ENCODE data around the gene TIMM50. TPM values are rescaled to one million over a fixed set of nuclear protein-coding genes. Genes with fewer than 3 reads are reported as not detected.

The TIMM50 gene
- total and polyA plus RNA-seq, 2 of the 8 experiments (the other 6 are each of a cell fraction or from before 2014, with no cell fraction given), result 155 to 187 TPM

DNA sequence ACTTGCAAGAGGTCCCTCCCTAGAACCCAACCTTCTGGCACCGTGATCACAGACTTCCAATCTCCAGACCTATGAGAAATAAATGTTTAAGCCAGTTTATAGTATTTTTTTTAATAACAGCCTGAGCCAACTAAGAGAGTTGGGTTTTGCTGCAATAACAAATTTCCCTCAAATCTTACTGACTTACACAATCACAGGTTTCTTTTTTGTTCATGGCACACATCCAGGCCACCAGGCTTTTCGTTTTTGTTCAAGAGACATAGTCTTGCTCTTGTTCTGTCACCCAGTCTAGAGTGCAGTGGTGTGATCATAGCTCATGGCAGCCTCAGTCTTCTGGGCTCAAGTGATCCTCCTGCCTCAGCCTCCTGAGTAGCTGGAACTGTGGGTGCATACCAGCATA lies 32.4 kb downstream of the TIMM50 start:
- CTCF ChIA-PET (ENCODE audit: partially characterized antibody), result interaction anchor here (1.8 to 10.7 kb wide), 3 partner anchors 9 to 39 kb away, joined by 13 to 101 read pairs (median 14); partner anchors contain the start of gene EID2B
- H3K27me3 ChIP-seq (replicated peaks in 1 of 4; ENCODE audit: control insufficient read depth in 3 of 4, extremely low read depth in 1 of 4, insufficient read depth in 3 of 4, low read length in 3 of 4), result peaks cover 4 to 16% (median 12%) of the 10 kb centered on the region in 4 experiments
- TF ChIP-seq CBX5 (IDR thresholded peaks at IDR 0.05; ENCODE audit: low read depth, low read length) (no peak), YY1 (IDR thresholded peaks at IDR 0.05; ENCODE audit: low read depth, low read length) (no peak), CREB1 (IDR thresholded peaks at IDR 0.05) (no peak), EGR1 (IDR thresholded peaks at IDR 0.05; ENCODE audit: borderline replicate concordance, low read depth, low read length) (no peak), KDM5A (IDR thresholded peaks at IDR 0.05; ENCODE audit: low read length) (no peak), RBBP5 (IDR thresholded peaks at IDR 0.05; ENCODE audit: borderline replicate concordance, low read depth, low read length) (no peak), FOSL1 (IDR thresholded peaks at IDR 0.05; ENCODE audit: insufficient read depth, low read depth, low read length) (no peak), KDM4A (IDR thresholded peaks at IDR 0.05; ENCODE audit: low read depth, low read length, severe bottlenecking) (no peak)

More for the DNA sequence above, 32.4 kb downstream of the TIMM50 start:
- Histone ChIP-seq H3K4me3 (ENCODE audit: extremely low read depth in 1 of 4, insufficient read depth in 2 of 4, low read depth in 3 of 4, low read length in 4 of 4) (no peak overlapping the region), H4K20me1 (replicated peaks in 1 of 2; ENCODE audit: control insufficient read depth in 1 of 2, insufficient read depth in 2 of 2, low read length in 2 of 2) (peaks cover 0 to 2% of the 10 kb centered on the region in 2 experiments), H3K79me1 (ENCODE audit: low read depth, low read length) (peaks cover 7% of the 10 kb centered on the region; the same call in 1 of the 2 replicates), H3K23me2 (ENCODE audit: low read depth, low read length) (peaks cover 10% of the 10 kb centered on the region; the same call in 1 of the 2 replicates), H4K8ac (ENCODE audit: extremely low read depth, insufficient read depth, low read length) (no peak overlapping the region), H3K36me3 (ENCODE audit: control insufficient read depth in 2 of 4, insufficient read depth in 4 of 4, low read length in 3 of 4) (no peaks in the 10 kb centered on the region), H2AFZ (ENCODE audit: low read length) (no peak overlapping the region), H3K9me3 (ENCODE audit: insufficient read depth in 2 of 2, low read depth in 1 of 2, low read length in 1 of 2) (no peaks in the 10 kb centered on the region), H3K14ac (ENCODE audit: insufficient read length) (no peak overlapping the region), H3K18ac (ENCODE audit: extremely low read depth, low read length) (no peak overlapping the region), H2BK120ac (replicated peaks; ENCODE audit: low read depth, low read length) (no peak overlapping the region), H3K4me2 (ENCODE audit: insufficient read depth in 1 of 2, low read depth in 2 of 2, low read length in 2 of 2) (no peak overlapping the region), H2AK5ac (ENCODE audit: low read depth, low read length) (no peak overlapping the region), H4K5ac (ENCODE audit: insufficient read length, low read depth, low read length) (no peak overlapping the region), H3K27ac (ENCODE audit: low read depth, low read length) (no peak overlapping the region), H3K23ac (ENCODE audit: insufficient read length) (no peak overlapping the region), H3K4ac (replicated peaks; ENCODE audit: insufficient read length, low read depth, low read length) (no peak overlapping the region), H2BK5ac (ENCODE audit: low read depth, low read length) (no peak overlapping the region), H2BK20ac (ENCODE audit: low read length) (no peak overlapping the region), H3K4me1 (replicated peaks in 1 of 4; ENCODE audit: control insufficient read depth in 3 of 4, insufficient read depth in 4 of 4, low read length in 3 of 4) (peaks cover 0 to 9% (median 1%) of the 10 kb centered on the region in 4 experiments; a peak in 5 of 7 replicates), H4K91ac (replicated peaks; ENCODE audit: insufficient read length, low read length) (no peak overlapping the region), H2BK12ac (ENCODE audit: low read depth, low read length) (no peak overlapping the region), H3K79me2 (ENCODE audit: control insufficient read depth in 1 of 2, insufficient read depth in 2 of 2, low read length in 2 of 2) (peaks cover 0 to 7% of the 10 kb centered on the region in 2 experiments; a peak in 3 of 4 replicates), H3K56ac (replicated peaks; ENCODE audit: insufficient read length, low read depth, low read length) (no peak overlapping the region), H3K9ac (replicated peaks in 1 of 4; ENCODE audit: extremely low read depth in 1 of 4, low read depth in 3 of 4, low read length in 3 of 4) (no peak overlapping the region), H2BK15ac (ENCODE audit: low read length) (no peak overlapping the region)
- 92% methylated on average over 2 of the region's 2 CpGs; no CpG with 5 or more reads in 1 of the 2 experiments for WGBS, 2 experiments (ENCODE audit: extremely low coverage in 1 of 2, insufficient coverage in 1 of 2, insufficient read length in 1 of 2, insufficient replicate concordance in 2 of 2, low coverage in 1 of 2, low lambda C conversion rate in 2 of 2, missing lambda C conversion rate in 1 of 2)
- FAIRE-seq, result no peak
- no peak for DNase-seq (ENCODE audit: low read depth in 1 of 2, low spot score in 2 of 2)
- POLR2A ChIA-PET (ENCODE audit: partially characterized antibody), result interaction anchor here (0.6 to 4.2 kb wide), 3 partner anchors 10 to 99 kb away, joined by 3 to 24 read pairs (median 6); partner anchors contain the start of gene RPS16

Measured in H1 (cell line).